RWPE2 (cell line): ENCODE results near the gene SEMA4A.
A peak's percentile ranks its signal among the peaks of the same experiment; 100 is the strongest.
"Not testable (repeated sequence)": the region's sequence is repeated elsewhere in the genome, so short reads cannot be mapped to it uniquely, and the experiment has no call there.

Source experiments
- ATAC-seq: fragments of 200-7000 bp; cut with Tn5 transposase; 3 replicates; pipeline ENCODE4 v1.9.1; 2021; ENCODE audit warnings: low read depth
- DNase-seq: peaks from one replicate; pipeline ENCODE4 v3.0.0-alpha.2; 2020; ENCODE audit warnings: low spot score
- H3K27ac ChIP-seq: fragments of 450-650 bp; 2 replicates; pipeline ENCODE4 v1.5.1; 2017; ENCODE audit warnings: mild to moderate bottlenecking; ENCODE audit not compliant: poor library complexity, severe bottlenecking
- H3K27me3 ChIP-seq: fragments of 250-450 bp; sonication (Bioruptor Pico); 2 replicates; pipeline ENCODE4 v1.5.1; 2021; ENCODE audit warnings: mild to moderate bottlenecking, moderate library complexity; ENCODE audit not compliant: insufficient read depth, poor library complexity, severe bottlenecking
- H3K36me3 ChIP-seq: fragments of 250-450 bp; sonication (Bioruptor Pico); 2 replicates; pipeline ENCODE4 v1.5.1; 2020; ENCODE audit warnings: low read depth, mild to moderate bottlenecking, moderate library complexity
- H3K4me1 ChIP-seq: fragments of 250-450 bp; sonication (Bioruptor Pico); 2 replicates; pipeline ENCODE4 v1.5.1; 2021; ENCODE audit warnings: mild to moderate bottlenecking, moderate library complexity; ENCODE audit not compliant: insufficient read depth, poor library complexity, severe bottlenecking
- H3K4me3 ChIP-seq: fragments of 250-450 bp; sonication (Bioruptor Pico); 2 replicates; pipeline ENCODE4 v1.5.1; 2021; ENCODE audit warnings: mild to moderate bottlenecking, moderate library complexity; ENCODE audit not compliant: severe bottlenecking
- H3K9me3 ChIP-seq: fragments of 250-450 bp; sonication (Bioruptor Pico); 2 replicates; pipeline ENCODE4 v1.5.1; 2021; ENCODE audit warnings: mild to moderate bottlenecking, moderate library complexity; ENCODE audit not compliant: severe bottlenecking
- CTCF ChIP-seq: fragments of 450-650 bp; IDR thresholded peaks from one replicate; pipeline ENCODE4 v1.5.1; 2017; ENCODE audit warnings: mild to moderate bottlenecking, moderate library complexity; ENCODE audit not compliant: poor library complexity, severe bottlenecking

SEMA4A gene

GRCh38 chr1:156115514-156116374 lies 37.6 kb upstream of the SEMA4A start:
- no peak for DNase-seq
- peaks cover 47% of the 10 kb centered on the region for H3K36me3 ChIP-seq
- no peak for TF ChIP-seq CTCF
- no peaks in the 10 kb centered on the region for H3K27me3 ChIP-seq
- ATAC-seq = peak; percentile 35
- H3K4me1 ChIP-seq = peaks cover 35% of the 10 kb centered on the region
- H3K27ac ChIP-seq = peak overlapping the region; percentile 99
- H3K9me3 ChIP-seq = no peaks in the 10 kb centered on the region
- peak overlapping the region; percentile 87 for H3K4me3 ChIP-seq

GRCh38 chr1:156116731-156117130 lies 36.7 kb upstream of the SEMA4A start:
- H3K27me3 ChIP-seq, DNase-seq, H3K9me3 ChIP-seq, ATAC-seq: not testable (repeated sequence)
- H3K4me3 ChIP-seq = peak overlapping the region; percentile 87
- peak overlapping the region; percentile 99 for H3K27ac ChIP-seq
- H3K36me3 ChIP-seq = peaks cover 52% of the 10 kb centered on the region
- H3K4me1 ChIP-seq = peaks cover 43% of the 10 kb centered on the region

- no peak for TF ChIP-seq CTCF
- Histone ChIP-seq H3K4me1 (peaks cover 46% of the 10 kb centered on the region), H3K27me3 (no peaks in the 10 kb centered on the region)
Measured at GRCh38 chr1:156117414-156118176, 35.8 kb upstream of the SEMA4A start.

GRCh38 chr1:156118177-156118868 lies 35.1 kb upstream of the SEMA4A start:
- Histone ChIP-seq H3K9me3 (no peaks in the 10 kb centered on the region), H3K4me3 (peak overlapping the region; percentile 87), H3K27ac (peak overlapping the region; percentile 99), H3K27me3 (no peaks in the 10 kb centered on the region), H3K4me1 (peaks cover 50% of the 10 kb centered on the region), H3K36me3 (peaks cover 60% of the 10 kb centered on the region)
- no peak for DNase-seq
- ATAC-seq = no peak
- TF ChIP-seq CTCF = no peak

More at GRCh38 chr1:156117414-156118176, 35.8 kb upstream of the SEMA4A start:
- H3K27ac ChIP-seq = peak overlapping the region; percentile 99
- no peaks in the 10 kb centered on the region for H3K9me3 ChIP-seq
- no peak for ATAC-seq
- DNase-seq = no peak
- H3K36me3 ChIP-seq = peaks cover 60% of the 10 kb centered on the region
- peak overlapping the region; percentile 87 for H3K4me3 ChIP-seq
